GM19452 (cell line): ENCODE results near the gene SH3D19.
"Not testable (repeated sequence)": the region's sequence is repeated elsewhere in the genome, so short reads cannot be mapped to it uniquely, and the experiment has no call there.

Experiments
- ATAC-seq: cut with Tn5 transposase; IDR thresholded peaks from one replicate; pipeline ENCODE4 v1.9.1; 2021; ENCODE audit not compliant: unreplicated experiment

The SH3D19 gene

DNA sequence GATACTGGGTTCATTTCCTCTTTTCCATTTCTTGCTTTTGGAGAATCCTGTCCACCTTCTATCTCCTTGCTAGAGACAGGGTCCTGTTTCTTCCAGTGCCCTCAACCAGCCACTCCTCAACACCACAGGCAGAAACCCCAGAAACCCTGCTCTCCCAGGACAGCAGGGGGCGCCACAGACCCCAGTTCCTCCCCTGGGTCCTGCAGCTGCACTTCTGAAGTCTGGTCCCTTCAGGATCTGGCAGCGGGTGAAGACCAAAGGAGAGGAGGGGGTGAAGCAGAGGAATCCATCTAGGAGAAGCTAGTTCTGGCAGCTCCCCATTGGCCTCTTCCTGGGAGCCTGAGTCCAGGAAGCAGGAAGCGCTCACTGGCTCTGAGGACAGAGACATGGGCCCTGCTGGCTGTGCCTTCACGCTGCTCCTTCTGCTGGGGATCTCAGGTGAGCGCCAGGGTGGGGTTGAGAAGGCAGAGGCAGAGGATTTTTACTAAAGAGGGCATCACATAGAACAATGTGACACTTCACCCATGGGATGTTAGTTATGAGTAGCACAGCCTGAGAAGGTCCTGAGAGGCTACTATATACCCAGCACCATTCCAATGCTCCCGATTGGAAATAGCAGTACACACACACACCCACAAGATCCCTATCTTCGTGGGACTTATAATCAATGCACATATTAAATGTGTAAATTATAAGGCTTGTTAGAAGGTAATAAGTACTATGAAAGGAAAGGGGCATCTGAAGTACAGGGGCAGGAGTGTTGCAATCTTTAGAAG, 48.4 kb downstream of the SH3D19 start, which contains the start of gene PRSS48:
TSS of gene PRSS48 (plus strand) at position 375 of the 776 bp plus-strand sequence. CDS start at position 387, 12 bp downstream.
- ATAC-seq = peak; percentile 75

DNA sequence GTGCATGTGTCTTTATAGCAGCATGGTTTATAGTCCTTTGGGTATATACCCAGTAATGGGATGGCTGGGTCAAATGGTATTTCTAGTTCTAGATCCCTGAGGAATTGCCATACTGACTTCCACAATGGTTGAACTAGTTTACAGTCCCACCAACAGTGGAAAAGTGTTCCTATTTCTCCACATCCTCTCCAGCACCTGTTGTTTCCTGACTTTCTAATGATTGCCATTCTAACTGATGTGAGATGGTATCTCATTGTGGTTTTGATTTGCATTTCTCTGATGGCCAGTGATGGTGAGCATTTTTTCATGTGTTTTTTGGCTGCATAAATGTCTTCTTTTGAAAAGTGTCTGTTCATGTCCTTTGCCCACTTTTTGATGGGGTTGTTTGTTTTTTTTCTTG, 56.5 kb downstream of the SH3D19 start:
- not testable (repeated sequence) for ATAC-seq

DNA sequence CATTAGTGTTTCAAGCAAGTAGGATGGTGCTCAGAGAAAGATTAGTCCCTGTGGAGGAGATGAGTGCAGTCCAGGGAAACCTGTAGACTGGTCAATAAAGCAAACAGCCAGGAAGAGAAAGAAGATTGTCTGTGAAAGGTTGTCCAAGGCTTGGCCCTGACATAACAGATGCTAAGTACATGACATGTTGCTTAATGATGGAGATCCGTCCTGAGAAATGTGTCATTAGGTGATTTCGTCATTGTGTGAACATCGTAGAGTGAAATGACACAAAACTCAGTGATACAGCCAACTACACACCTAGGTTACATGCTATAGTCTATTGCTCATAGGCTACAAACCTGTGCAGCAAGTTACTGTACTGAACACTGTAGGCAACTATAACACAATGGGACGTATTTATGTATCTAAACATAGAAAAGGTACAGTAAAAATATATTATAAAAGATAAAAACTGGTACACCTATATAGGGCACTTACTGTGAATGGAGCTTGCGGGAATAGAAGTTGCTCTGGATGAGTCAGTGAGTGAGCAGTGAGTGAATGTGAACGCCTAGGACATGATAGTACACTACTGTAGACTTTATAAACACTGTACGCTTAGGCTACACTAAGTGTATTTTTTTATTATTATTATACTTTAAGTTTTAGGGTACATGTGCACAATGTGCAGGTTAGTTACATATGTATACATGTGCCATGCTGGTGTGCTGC, 57.4 kb downstream of the SH3D19 start:
- ATAC-seq = no peak

DNA sequence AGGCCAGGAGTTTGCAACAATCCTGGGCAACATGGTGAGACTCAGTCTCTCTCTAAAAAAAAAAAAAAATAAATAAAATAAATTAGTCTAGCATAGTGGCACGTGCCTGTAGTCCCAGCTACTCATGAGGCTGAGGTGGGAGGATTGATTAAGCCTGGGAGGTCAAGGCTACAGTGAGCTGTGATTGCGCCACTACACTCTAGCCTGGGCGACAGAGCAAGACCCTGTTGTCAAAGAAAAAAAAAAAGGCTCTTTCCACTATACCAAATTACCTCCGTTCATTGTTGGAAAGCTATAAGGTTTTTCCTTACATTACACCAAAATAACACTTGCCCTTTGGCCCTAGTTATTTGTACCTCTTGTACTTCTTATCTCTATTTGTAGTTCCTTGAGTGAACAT, 58.3 kb downstream of the SH3D19 start:
- no peak for ATAC-seq

DNA sequence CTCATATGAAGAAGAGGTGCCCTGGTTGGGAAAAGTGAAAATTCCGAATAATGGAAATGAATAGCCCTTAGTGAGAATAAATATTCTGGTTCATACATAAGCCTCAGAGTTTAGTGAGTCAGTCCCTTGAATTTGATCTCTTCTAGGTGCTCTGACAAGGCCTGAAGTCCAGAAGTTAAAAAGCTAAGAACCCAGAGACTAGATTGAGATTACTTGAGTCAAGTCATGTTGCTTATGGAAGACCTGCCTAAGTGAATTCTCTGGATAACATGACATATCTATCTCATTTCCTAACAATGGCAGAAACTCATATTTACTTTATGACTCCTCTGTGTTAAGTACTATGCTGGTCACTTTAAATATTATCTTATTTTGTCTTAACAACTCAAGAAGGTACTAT, 58.9 kb downstream of the SH3D19 start:
- ATAC-seq = no peak

DNA sequence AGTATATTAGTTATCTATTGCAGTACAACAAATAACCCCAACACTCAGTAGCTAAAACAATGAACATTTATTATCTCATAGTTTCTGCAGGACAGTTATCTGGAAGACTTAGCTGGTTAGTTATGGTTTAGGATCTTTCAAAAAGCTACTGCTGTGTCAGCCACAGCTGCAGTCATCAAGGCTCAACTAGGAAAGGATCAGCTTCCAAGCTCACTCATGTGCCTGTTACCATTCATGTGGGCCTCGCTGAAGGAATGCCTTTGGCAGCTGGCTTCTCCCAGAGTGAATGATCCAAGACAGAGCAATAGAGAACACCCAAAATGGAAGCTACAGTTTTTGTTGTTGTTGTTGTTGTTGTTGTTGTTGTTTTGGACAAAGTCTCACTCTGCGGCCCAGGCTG, 62.0 kb downstream of the SH3D19 start:
- ATAC-seq = no peak

DNA sequence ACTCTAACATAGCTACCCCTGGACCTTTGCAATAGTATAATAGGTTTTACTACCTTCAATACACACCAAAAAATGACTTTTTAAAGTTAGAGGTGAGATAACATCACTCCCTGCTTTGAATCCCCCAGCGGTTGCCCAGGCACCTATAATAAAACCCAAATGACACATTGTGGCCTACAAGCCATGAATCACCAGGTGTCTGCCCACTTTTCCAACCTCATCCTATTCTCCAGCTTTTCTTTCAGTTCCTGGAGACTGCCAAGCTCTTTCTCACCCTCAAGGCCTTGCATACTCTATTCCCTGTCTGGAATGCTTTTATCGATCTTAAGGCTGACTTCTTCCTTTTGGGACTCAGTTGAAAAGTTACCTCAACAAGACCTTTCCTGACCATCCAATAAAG, 64.9 kb downstream of the SH3D19 start:
- no peak for ATAC-seq

DNA sequence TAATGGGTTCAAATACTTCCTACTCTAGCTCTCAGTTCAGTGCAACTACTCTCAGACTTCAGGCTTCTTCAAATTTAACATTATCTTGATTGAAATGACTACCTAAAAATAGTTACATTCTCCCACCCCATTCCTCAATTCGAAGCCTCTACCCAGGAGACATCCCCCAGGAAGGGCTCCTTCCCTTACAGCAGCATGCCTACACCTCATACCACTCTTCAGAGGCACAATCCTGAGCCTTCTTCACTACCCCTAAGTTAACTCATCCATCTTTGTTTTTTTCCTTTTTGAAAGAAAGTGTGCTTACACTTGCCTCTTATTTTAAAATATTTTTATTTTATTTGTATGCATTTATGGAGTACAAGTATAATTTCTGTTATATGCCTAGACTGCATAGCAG, 65.7 kb downstream of the SH3D19 start:
- ATAC-seq = no peak

DNA sequence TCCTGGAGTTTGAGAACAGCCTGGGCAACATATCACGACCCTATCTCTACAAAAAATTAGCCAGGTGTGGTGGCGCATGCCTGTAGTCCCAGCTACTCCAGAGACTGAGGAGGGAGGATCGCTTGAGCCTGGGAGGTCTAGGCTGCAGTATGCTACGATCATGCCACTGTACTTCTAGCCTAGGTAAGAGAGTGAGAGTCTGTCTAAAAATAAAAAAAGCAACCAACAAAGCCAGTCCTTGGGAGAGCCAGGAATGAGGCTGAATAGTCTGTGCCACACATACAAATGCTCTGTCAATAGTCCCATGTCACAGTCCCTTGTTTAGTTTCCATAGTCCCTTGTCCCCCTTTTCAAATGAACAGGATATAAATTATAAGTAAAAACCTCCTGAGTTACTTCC, 67.7 kb downstream of the SH3D19 start:
- no peak for ATAC-seq

DNA sequence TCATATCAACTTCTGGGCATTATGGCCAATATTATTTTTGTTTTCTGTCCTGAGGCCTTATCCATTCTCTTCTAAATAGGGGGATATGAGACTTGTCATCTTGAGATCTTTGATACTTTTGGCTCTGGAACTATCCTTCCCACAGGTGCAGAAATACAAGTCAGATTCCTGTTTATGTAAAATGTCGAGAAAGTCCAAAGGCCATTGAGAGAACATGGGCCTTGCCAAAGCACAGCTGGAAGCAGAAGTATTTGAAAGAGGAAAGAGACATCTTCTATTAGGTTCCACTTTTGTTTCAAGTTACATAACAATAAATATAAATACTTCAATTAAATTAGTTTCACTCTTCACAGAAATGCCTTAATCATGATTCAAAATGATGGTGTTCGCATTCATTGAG, 69.3 kb downstream of the SH3D19 start:
- ATAC-seq = no peak

DNA sequence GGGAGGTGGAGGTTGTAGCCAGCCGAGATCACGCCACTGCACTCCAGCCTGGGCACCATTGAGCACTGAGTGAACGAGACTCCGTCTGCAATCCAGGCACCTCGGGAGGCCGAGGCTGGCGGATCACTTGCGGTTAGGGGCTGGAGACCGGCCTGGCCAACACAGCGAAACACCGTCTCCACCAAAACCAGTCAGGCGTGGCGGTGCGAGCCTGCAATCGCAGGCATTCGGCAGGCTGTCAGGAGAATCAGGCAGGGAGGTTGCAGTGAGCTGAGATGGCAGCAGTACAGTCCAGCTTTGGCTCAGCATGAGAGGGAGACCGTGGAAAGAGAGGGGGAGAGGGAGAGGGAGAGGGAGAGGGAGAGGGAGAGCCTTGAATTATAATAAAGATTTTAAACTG, 69.7 kb downstream of the SH3D19 start:
- ATAC-seq = not testable (repeated sequence)

DNA sequence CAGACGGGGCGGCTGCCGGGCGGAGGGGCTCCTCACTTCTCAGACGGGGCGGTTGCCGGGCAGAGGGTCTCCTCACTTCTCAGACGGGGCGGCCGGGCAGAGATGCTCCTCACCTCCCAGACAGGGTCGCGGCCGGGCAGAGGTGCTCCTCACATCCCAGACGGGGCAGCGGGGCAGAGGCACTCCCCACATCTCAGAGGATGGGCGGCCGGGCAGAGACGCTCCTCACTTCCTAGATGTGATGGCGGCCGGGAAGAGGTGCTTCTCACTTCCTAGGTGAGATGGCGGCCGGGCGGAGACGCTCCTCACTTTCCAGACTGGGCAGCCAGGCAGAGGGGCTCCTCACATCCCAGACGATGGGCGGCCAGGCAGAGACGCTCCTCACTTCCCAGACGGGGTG, 70.2 kb downstream of the SH3D19 start:
- not testable (repeated sequence) for ATAC-seq

DNA sequence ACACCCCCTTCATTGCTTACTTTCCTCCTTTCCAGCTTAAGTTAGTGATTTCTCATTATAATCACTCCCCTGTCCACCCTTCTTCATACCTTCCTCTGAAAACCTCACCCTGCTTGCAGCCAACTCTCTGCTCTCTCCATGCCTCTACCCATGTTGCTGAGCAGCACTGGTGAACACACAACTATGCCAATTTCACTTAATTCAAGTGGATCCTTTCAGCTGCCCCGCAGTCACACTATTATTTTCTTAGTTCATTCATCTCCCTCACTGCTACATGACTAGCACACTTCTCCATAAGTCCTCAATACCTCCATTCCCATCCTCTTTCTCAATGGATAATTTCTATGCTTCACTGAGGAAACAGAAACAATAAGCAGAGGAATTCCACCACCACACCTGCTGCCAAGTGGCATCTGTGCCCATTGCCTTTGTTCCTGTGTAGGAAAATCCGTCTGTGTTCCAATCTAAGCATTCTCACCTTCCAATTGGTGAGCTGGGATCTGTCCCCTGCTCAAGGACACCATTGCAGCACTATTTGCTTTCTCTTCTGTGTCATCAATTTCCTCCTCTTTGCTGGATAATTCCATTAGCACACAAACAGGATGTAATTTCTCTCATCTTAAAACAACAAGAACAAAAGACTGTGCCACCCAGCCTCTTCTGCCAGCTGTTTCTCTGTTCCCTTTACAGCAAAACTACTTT, 73.7 kb downstream of the SH3D19 start:
- ATAC-seq = no peak

DNA sequence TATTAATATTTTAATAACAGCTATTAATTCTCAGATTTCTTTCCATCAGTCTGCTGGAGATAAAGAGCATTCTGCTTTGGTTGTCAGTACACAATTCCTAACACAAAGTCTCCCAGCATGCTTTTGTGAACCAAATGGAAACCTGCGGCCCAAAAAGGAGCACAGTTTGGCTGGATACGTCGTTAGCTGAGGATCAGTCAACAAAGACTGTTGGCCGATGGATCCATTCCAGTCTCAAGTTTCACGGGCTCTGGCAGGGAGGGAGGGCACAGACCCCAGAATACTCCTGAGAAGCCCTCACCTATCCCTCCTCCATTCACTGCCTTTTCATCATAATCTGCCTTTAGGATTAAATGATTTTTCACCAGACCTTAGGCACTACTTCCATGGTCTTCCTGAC, 74.7 kb downstream of the SH3D19 start:
- no peak for ATAC-seq

DNA sequence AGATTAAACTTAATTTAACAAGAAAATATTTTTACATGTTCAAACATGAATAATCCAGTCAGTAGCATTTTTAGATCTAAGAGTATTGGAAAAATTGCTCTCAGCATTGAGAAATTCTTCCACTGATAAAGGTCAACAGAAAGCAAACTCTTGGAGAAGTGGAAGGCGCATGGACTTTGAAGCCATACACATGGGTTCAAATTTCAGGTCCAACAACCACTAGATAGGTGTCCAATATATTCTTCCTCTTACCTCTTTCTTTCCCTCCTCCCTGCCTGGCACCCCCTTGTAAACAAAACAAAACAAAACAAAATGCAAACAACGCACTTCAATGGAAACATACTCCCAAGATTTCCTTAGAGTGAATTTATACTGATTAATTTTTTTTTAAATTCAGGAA, 76.9 kb downstream of the SH3D19 start:
- ATAC-seq = no peak

DNA sequence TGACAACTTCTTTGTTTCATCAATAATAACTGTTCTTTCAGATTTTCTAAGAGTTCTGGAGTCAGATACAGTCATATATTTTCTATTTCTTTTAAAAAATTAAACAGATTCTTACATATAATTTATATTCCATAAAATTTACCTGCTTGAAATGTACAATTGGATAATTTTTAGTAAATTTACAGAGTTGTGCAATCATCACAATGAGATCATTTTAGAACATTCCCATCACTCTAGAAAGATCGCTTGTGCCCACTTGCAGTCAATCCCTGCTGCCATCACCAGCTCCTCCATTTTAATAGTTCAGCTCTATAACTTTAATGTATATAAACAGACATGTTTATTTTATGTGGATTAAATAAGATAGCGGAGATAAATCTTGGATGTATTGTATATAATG, 78.0 kb downstream of the SH3D19 start:
- ATAC-seq = no peak

DNA sequence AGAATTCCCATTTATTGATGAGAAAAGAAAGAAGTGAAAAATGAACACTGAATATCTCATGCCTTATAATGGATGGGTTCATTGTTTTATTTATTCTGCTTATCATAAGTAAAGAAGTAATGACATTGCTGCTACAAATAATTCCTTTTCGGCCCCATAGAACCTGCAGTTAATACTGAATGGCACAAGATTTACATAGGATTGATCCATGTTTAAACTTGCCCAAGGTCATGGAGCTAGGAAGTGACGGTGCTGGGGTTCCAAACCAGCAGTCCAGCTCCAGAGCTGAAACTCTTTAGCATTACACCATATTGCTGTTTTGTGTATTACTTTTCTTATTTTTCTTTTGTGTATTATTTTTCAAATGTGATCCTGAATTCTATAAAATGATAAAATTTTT, 78.7 kb downstream of the SH3D19 start:
- no peak for ATAC-seq

DNA sequence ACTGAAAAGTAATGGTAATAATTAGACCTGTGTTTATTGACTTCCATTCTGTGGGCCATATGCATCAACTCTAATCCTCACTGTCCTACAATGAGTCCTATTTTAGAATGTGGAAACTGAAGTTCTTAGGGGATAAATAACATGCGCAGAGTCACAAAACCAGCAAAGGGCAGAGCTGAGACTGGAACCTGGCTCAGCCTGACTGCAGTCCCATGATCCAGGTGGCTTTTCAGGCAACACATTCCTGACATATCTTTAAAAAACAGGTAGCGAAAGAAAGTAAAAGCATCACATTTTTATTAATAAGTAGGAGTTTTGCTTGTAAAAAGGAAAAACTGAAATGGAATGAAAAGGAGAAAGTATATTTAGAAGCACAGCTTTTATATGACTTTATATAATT, 83.1 kb downstream of the SH3D19 start:
- ATAC-seq = no peak

DNA sequence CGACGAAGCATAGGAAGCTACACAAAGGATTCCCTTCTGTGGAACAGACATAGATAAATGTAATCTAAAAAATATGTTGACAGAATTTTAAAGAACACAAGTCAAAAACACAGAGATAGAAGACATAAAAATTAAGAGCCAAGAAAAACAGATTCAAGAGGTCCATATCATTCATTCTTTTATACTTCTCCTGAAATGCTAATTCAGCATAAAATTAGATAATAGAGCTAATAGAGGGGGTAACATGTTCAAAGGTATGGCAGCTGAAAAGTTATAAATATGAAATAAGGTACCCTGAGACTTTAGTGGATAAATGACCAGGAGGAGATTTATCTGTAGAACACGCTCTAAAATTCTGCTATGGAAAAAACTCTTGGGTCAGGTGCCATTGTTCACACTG, 85.8 kb downstream of the SH3D19 start:
- ATAC-seq = no peak

DNA sequence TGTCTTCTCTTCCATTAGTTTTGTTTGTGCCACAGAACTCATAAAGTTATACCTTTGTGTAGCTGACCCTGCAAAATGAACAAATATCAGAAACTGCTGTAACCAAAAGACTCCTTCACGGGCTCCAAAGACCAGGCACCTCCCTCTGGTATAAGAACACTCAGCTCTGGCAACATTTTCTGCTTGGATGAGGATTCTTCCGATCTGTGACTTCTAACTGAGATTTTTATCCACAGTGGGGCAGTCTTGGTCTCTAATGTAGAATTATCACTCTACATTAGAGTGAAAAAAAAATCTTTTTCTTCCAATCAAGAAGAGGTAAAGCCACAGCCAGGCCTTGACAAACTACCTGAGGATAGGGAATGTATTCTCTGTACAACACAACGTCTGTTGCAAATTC, 86.9 kb downstream of the SH3D19 start:
- no peak for ATAC-seq

DNA sequence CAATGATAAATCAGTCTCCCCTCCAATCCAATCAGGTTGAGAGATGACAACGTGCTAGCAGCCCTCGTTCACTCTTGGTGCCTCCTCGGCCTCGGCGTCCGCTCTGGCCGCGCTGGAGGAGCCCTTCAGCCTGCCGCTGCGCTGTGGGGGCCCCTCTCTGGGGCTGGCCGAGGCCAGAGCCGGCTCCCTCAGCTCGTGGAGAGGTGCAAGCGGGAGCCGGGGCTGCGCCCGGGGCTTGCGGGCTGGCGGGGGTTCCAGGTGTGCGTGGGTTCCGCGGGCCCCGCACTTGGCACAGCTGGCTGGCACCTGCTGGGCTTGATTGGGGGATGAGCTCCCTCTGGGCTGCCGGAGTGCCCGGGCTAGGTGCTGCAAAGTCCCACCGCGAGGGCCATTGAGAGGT, 89.4 kb downstream of the SH3D19 start:
- no peak for ATAC-seq

DNA sequence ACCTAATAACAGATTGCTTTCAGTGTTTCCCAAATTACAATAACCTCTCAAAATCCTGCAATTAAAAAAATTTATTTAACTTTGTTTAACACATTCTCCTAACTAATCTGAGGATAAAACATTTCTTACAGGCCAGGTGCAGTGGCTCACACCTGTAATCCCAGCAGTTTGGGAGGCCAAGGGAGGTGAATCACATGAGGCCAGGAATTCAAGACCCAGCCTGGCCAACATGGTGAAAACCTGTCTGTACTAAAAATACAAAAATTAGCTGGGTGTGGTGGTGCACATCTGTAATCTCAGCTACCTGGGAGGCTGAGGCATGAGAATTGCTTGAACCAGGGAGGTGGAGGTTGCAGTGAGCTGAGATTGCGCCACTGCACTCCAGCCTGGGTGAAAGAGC, 90.0 kb downstream of the SH3D19 start:
- ATAC-seq = not testable (repeated sequence)
